ENCODE measurements around the gene RXRA. TPM values are rescaled to one million over a fixed set of nuclear protein-coding genes. Genes with fewer than 3 reads are reported as not detected.

RXRA gene
- total and polyA plus RNA-seq, 2 experiments from 2014 or later, result 32.9 to 46.1 TPM

DNA sequence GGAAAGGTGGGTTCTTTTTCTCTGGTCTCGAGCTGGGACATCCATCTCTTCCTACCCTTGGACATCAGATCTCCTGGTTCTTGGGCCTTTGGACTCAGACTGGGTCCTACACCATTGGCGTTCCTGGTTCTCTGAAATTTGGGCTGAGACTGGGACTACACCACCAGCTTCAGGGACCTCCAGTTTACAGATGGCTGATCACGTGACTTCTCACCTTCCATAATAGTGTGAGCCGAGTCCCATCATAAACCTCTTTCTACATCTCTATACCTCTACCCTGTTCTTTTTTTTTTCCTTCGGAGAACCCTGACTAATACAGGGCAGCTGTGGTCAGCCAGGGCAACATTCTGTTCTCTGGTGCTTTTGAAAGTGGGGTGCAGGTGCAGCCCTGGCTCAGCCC, 27.2 kb upstream of the RXRA start:
- Histone ChIP-seq H3K4me1 (ENCODE audit: low read depth) (peaks cover 4% of the 10 kb centered on the region), H3K27me3 (no peaks in the 10 kb centered on the region), H3K9me3 (ENCODE audit: low read depth) (no peaks in the 10 kb centered on the region), H3K27ac (no peak overlapping the region), H3K36me3 (no peaks in the 10 kb centered on the region), H3K4me3 (no peak overlapping the region)
- TF ChIP-seq, protein P1, sequence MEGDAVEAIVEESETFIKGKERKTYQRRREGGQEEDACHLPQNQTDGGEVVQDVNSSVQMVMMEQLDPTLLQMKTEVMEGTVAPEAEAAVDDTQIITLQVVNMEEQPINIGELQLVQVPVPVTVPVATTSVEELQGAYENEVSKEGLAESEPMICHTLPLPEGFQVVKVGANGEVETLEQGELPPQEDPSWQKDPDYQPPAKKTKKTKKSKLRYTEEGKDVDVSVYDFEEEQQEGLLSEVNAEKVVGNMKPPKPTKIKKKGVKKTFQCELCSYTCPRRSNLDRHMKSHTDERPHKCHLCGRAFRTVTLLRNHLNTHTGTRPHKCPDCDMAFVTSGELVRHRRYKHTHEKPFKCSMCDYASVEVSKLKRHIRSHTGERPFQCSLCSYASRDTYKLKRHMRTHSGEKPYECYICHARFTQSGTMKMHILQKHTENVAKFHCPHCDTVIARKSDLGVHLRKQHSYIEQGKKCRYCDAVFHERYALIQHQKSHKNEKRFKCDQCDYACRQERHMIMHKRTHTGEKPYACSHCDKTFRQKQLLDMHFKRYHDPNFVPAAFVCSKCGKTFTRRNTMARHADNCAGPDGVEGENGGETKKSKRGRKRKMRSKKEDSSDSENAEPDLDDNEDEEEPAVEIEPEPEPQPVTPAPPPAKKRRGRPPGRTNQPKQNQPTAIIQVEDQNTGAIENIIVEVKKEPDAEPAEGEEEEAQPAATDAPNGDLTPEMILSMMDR (IDR thresholded peaks at IDR 0.05; ENCODE audit: low read depth, low read length), result no peak
- no peak for DNase-seq (ENCODE audit: low read depth in 1 of 2, low spot score in 1 of 2)

DNA sequence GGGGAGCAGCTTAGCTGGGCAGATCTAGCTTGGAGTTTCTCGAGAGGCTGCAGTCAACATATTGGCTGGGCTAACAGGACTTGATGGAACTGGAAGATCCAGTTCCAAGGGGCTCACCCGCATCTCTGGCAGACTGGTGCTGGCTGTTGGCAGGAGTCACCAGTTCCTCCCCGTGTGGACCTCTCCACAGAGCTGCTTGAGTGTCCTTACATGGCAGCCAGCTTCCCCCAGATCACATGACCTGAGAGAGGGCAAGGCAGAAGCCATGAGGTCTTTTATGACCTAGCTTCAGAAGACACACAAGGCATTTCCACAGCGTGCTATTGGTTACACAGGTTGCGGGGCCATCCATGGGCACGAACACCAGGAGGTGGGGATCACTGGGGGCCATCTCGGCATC, 26.4 kb upstream of the RXRA start:
- Histone ChIP-seq H3K27me3 (no peaks in the 10 kb centered on the region), H3K27ac (no peak overlapping the region), H3K4me3 (no peak overlapping the region), H3K9me3 (ENCODE audit: low read depth) (no peaks in the 10 kb centered on the region), H3K36me3 (no peaks in the 10 kb centered on the region), H3K4me1 (ENCODE audit: low read depth) (peaks cover 5% of the 10 kb centered on the region)
- DNase-seq (ENCODE audit: low read depth in 1 of 2, low spot score in 1 of 2), result no peak
- TF ChIP-seq, protein P1 (IDR thresholded peaks at IDR 0.05; ENCODE audit: low read depth, low read length), result no peak

DNA sequence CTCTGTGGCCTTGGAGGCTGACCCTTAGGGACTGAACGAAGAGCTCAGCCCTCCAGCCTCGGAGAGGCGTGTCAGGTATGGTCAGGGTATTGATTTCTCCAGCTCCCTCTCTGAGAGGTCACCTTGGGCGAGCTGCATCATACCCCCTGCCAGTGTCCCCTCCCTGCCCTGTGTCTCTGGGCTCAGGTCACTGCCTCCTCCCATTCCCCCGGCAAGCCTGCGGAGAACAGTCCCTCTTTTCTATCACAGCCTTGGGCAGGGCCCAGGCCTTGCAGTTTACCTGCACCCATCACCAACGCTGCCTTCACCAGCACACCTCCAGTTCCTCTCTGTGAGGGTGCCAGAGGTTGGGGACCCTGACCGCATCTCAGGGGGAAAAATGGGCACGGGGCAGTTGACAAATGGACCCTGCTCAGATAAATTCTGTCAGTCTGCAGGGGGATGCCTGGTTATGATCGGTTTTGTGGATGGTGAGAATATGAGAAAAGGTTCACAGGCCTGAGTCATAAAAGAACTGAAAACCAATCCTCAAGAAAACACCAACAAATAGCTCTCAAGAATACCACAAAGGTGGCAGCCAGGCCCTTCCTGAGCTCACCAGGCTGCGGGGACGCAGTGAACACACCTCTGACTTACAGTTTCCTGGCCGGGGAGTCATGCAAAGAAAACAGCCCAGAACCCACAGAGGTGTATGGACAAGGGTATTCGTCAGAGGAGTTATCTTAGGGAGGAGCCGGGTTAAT, 24.7 kb upstream of the RXRA start:
- Histone ChIP-seq H3K4me3 (no peak overlapping the region), H3K9me3 (ENCODE audit: low read depth) (no peaks in the 10 kb centered on the region), H3K27ac (no peak overlapping the region), H3K4me1 (ENCODE audit: low read depth) (peaks cover 3% of the 10 kb centered on the region), H3K27me3 (no peaks in the 10 kb centered on the region), H3K36me3 (no peaks in the 10 kb centered on the region)
- TF ChIP-seq, protein P1 (IDR thresholded peaks at IDR 0.05; ENCODE audit: low read depth, low read length), result no peak
- no peak for DNase-seq (ENCODE audit: low read depth in 1 of 2, low spot score in 1 of 2)

DNA sequence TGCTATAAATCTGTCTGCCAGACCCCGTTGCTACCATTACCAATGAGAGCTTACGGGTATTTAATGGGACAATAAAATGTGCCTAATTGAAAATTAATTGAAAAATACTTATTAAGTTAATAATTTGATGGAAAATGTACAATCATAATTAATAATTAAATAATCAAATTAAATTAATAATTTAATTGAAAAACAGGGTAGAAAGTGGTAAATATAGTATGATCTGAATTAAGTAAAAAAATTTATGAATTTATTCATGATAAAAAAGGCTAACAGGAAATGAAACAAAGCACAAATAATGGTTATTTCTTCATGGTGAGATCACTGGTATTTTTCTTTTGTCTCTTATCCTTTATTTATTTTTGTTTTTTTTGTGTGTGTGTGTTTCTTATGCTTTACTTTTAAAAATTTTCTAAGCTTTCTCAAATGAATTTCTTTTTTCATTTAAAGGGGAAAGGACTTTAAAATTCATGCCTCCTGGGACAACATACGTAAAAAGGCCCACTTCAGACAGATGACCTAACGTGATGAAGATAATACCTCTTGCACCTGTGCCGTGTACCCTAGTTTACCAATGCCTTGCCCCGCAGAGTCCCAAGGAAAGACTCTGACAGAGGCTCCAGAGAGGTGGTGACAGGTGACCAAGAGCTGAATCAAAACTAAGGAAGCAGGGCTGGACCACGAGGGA, 24.0 kb upstream of the RXRA start:
- Histone ChIP-seq H3K27me3 (no peaks in the 10 kb centered on the region), H3K36me3 (no peaks in the 10 kb centered on the region), H3K4me3 (no peak overlapping the region), H3K27ac (no peak overlapping the region), H3K4me1 (ENCODE audit: low read depth) (peaks cover 3% of the 10 kb centered on the region), H3K9me3 (ENCODE audit: low read depth) (no peaks in the 10 kb centered on the region)
- TF ChIP-seq, protein P1 (IDR thresholded peaks at IDR 0.05; ENCODE audit: low read depth, low read length), result no peak
- no peak for DNase-seq (ENCODE audit: low read depth in 1 of 2, low spot score in 1 of 2)

DNA sequence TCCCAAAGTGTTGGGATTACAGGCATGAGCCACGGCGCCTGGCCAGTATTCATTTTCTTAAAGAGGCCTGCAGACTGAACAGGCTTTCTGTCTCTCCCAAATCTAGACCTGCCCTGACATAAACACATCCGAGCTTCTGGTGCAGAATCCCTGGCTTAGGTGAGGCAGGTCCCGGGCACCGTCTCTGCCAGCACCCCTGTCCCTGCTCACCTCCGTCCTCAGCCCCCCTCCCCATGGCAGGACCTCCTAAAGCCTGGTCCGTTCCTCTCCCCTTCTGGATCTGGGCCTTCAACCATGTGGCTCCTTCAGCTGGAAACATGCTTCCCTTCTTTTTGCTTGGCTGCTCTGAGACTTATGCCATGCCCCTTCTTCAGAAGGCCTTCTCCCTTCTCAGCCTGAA, 22.7 kb upstream of the RXRA start:
- peaks cover 3% of the 10 kb centered on the region for H3K4me1 ChIP-seq (ENCODE audit: low read depth)
- H3K36me3 ChIP-seq, result no peaks in the 10 kb centered on the region
- no peak overlapping the region for H3K4me3 ChIP-seq
- no peak overlapping the region for H3K27ac ChIP-seq
- H3K9me3 ChIP-seq (ENCODE audit: low read depth), result no peaks in the 10 kb centered on the region
- DNase-seq (ENCODE audit: low read depth in 1 of 2, low spot score in 1 of 2), result no peak
- H3K27me3 ChIP-seq, result no peaks in the 10 kb centered on the region
- TF ChIP-seq, protein P1 (IDR thresholded peaks at IDR 0.05; ENCODE audit: low read depth, low read length), result no peak

All from cardiac muscle cell (in vitro differentiated cells and primary cell).